Measurements from ENCODE around the gene TMC5. TPM values are rescaled to one million over a fixed set of nuclear protein-coding genes. Genes with fewer than 3 reads are reported as not detected.
"Not testable (repeated sequence)": the region's sequence is repeated elsewhere in the genome, so short reads cannot be mapped to it uniquely, and the experiment has no call there.

The TMC5 gene
- total RNA-seq, 1 donor from 2014 or later = 0.38 TPM

DNA sequence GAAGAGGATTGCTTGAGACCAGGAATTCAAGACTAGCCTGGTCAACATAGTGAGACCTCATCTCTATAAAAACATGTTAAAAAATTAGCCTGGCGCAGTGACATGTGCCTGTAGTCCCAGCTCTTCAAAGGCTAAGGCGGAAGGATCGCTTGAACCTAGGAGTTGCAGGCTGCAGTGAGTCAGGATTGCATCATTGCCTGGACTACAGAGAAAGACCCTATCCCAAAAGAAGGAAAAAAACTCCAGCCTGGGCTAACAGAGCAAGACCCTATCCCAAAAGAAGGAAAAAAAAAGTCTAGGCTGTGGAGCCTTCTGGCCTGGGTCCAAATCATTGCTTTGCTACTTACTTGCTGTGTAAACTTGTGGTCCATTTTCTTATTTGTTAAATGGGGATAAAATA lies 111.0 kb downstream of the TMC5 start:
- TF ChIP-seq, protein P1, sequence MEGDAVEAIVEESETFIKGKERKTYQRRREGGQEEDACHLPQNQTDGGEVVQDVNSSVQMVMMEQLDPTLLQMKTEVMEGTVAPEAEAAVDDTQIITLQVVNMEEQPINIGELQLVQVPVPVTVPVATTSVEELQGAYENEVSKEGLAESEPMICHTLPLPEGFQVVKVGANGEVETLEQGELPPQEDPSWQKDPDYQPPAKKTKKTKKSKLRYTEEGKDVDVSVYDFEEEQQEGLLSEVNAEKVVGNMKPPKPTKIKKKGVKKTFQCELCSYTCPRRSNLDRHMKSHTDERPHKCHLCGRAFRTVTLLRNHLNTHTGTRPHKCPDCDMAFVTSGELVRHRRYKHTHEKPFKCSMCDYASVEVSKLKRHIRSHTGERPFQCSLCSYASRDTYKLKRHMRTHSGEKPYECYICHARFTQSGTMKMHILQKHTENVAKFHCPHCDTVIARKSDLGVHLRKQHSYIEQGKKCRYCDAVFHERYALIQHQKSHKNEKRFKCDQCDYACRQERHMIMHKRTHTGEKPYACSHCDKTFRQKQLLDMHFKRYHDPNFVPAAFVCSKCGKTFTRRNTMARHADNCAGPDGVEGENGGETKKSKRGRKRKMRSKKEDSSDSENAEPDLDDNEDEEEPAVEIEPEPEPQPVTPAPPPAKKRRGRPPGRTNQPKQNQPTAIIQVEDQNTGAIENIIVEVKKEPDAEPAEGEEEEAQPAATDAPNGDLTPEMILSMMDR (IDR thresholded peaks at IDR 0.05; ENCODE audit: borderline replicate concordance) = no peak
- H3K36me3 ChIP-seq = peaks cover 33% of the 10 kb centered on the region
- no peaks in the 10 kb centered on the region for H3K27me3 ChIP-seq (ENCODE audit: low read depth)
- H3K27ac ChIP-seq (replicated peaks) = no peak overlapping the region
- H3K9me3 ChIP-seq (replicated peaks) = no peaks in the 10 kb centered on the region
- peaks cover 17% of the 10 kb centered on the region for H3K4me1 ChIP-seq
- no peak for DNase-seq
- H3K4me3 ChIP-seq = no peak overlapping the region
- intact Hi-C loops (cut with micrococcal nuclease) = no loop called here

DNA sequence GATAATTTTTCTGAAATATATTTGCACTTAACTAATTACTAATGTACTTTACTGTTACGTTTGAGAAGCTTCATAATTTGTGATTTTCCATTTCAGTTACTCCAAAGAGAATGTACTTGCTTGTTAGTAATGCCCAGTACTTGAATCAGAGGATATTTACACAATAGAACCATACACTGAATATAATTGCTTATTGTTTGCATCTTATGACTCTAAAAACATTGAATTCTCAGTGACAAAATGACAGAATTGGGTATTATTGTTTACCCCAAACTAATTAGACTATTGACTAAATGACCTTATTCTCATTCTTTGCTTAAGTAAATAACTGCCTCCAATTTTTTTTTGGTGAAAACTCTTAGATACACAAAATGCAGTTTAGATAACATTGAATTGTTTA lies 114.9 kb downstream of the TMC5 start:
- H3K9me3 ChIP-seq (replicated peaks) = no peaks in the 10 kb centered on the region
- H3K27ac ChIP-seq (replicated peaks) = no peak overlapping the region
- no peak for DNase-seq
- H3K4me3 ChIP-seq = no peak overlapping the region
- TF ChIP-seq, protein P1 (IDR thresholded peaks at IDR 0.05; ENCODE audit: borderline replicate concordance) = no peak
- no peaks in the 10 kb centered on the region for H3K4me1 ChIP-seq
- peaks cover 61% of the 10 kb centered on the region for H3K36me3 ChIP-seq
- intact Hi-C loops (cut with micrococcal nuclease) = no loop called here
- no peaks in the 10 kb centered on the region for H3K27me3 ChIP-seq (ENCODE audit: low read depth)

DNA sequence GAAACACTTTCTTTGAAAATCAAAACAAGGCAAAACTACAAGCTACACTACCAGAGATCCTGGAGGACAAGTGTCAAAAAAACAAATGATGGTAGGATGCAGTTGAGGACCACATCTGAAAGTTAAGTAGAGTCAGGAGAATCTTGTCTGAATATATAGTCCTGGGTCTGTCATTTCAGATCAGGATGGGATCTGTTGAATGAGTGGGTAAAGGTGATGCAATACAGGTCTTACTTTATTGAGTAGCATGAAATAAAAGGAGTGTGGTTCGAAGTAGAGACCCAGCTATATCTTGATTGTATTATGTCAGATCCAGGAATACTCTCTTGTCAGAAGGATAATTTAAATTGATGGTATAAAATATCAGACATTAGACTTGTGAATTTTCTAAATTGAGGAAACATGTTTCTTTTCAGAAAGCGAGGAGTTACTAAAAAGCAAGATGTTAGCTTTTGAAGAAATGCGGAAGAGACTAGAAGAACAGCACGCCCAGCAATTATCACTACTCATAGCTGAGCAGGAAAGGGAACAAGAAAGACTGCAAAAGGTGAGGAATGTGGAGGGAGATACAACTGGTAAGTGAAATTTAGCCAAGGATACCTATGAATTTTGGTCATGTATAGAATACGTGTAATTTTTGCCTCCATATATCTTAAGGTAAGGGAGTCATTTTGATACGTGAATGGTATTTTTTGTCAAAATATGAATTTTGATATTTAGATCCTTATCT lies 122.7 kb downstream of the TMC5 start:
- Histone ChIP-seq H3K36me3 (peaks cover 80% of the 10 kb centered on the region), H3K9me3 (replicated peaks) (no peaks in the 10 kb centered on the region), H3K4me1 (no peaks in the 10 kb centered on the region), H3K27me3 (ENCODE audit: low read depth) (no peaks in the 10 kb centered on the region), H3K27ac (replicated peaks) (no peak overlapping the region), H3K4me3 (no peak overlapping the region)
- DNase-seq = no peak
- TF ChIP-seq, protein P1 (IDR thresholded peaks at IDR 0.05; ENCODE audit: borderline replicate concordance) = no peak
- intact Hi-C loops (cut with micrococcal nuclease) = no loop called here

DNA sequence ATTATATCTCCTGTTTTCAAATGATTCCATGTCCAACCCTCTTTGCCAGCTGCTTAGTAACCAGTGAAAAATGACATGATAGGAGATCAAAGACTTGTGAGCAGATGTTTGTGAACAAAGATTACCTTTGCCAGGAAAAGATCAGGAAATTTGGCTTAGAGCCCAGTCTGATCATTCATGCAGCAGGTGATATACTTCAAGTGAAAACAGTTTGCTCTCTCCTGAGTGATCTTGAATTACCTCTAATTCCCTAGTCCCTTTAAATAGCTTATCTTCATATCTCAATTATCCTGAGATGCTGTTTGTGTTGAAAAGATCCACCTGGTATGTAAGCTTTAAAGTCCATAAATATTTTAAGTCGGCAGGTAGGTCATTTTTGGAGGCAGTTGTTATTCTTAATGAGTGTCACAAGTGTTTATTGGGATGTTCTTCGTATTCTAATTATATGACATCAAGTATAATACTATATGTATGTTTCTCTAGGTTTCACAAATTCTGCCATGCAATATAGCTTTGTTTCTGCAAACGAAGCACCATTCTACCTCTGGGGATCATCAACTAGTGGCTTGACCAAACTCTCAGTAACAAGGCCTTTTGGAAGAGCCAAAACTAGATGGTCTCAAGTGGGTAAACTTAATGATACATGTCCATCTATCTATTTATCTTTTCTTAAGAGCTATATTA lies 124.6 kb downstream of the TMC5 start:
- intact Hi-C loops (cut with micrococcal nuclease) = no loop called here
- H3K4me3 ChIP-seq = no peak overlapping the region
- H3K27ac ChIP-seq (replicated peaks) = no peak overlapping the region
- TF ChIP-seq, protein P1 (IDR thresholded peaks at IDR 0.05; ENCODE audit: borderline replicate concordance) = no peak
- no peak for DNase-seq
- H3K4me1 ChIP-seq = no peaks in the 10 kb centered on the region
- peaks cover 83% of the 10 kb centered on the region for H3K36me3 ChIP-seq
- no peaks in the 10 kb centered on the region for H3K27me3 ChIP-seq (ENCODE audit: low read depth)
- no peaks in the 10 kb centered on the region for H3K9me3 ChIP-seq (replicated peaks)

DNA sequence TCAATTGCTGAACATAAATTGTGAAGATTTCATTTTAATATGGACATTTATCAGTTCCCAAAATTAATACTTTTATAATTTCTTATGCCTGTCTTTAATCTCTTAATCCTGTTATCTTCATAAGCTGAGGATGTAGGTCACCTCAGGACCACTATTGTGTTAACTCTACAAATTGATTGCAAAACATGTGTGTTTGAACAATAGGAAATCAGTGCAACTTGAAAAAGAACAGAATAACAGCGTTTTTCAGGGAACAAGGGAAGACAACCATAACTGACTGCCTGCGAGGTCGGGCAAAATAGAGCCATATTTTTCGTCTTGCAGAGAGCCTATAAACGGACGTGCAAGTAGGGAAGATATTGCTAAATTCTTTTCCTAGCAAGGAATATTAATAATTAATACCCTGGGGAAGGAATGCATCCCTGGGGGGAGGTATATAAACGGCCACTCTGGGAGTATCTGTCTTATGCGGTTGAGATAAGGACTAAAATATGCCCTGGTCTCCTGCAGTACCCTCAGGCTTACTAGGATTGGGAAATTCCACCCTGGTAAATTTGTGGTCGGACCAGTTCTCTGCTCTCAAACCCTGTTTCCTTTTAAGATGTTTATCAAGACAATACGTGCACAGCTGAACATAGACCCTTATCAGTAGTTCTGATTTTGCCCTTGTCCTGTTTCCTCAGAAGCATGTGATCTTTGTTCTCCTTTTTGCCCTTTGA lies 125.8 kb downstream of the TMC5 start:
- H3K27ac ChIP-seq (replicated peaks); H3K9me3 ChIP-seq (replicated peaks); H3K4me3 ChIP-seq; intact Hi-C loops (cut with micrococcal nuclease); H3K4me1 ChIP-seq; DNase-seq; H3K27me3 ChIP-seq (ENCODE audit: low read depth): not testable (repeated sequence)
- peaks cover 86% of the 10 kb centered on the region for H3K36me3 ChIP-seq
